ENCODE data around the gene TXNL4A. TPM values are rescaled to one million over a fixed set of nuclear protein-coding genes. Genes with fewer than 3 reads are reported as not detected.
A peak's percentile ranks its signal among the peaks of the same experiment; 100 is the strongest.

The TXNL4A gene
- total RNA-seq (100 to 1,000 TPM in 1 of 10 donors, 10 to 100 TPM in 9; 63.3 to 115 (median 87.2) TPM), polyA plus RNA-seq (100 to 1,000 TPM; 115 to 144 TPM)
- long read RNA-seq, donor 1, transcript TXNL4A-202 (4 exons, 803 nt), result minor isoform, 7 of 58 reads
- long read RNA-seq, donor 1, transcript TXNL4A-201 (3 exons, 3,504 nt), result major isoform, 41 of 58 reads
- long read RNA-seq, donor 1, partial matches to known transcripts, result 1 of 58 reads
- long read RNA-seq, donor 1, other reads (novel, unspliced or antisense), result 7 of 58 reads
- long read RNA-seq, donor 2, transcript TXNL4A-201 (3 exons, 3,504 nt), result major isoform, 36 of 53 reads
- long read RNA-seq, donor 2, transcript TXNL4A-202 (4 exons, 803 nt), result minor isoform, 7 of 53 reads
- long read RNA-seq, donor 2, partial matches to known transcripts, result 1 of 53 reads
- long read RNA-seq, donor 2, other reads (novel, unspliced or antisense), result 4 of 53 reads
- long read RNA-seq, donor 3, result 0 reads

- TF ChIP-seq, protein P1, sequence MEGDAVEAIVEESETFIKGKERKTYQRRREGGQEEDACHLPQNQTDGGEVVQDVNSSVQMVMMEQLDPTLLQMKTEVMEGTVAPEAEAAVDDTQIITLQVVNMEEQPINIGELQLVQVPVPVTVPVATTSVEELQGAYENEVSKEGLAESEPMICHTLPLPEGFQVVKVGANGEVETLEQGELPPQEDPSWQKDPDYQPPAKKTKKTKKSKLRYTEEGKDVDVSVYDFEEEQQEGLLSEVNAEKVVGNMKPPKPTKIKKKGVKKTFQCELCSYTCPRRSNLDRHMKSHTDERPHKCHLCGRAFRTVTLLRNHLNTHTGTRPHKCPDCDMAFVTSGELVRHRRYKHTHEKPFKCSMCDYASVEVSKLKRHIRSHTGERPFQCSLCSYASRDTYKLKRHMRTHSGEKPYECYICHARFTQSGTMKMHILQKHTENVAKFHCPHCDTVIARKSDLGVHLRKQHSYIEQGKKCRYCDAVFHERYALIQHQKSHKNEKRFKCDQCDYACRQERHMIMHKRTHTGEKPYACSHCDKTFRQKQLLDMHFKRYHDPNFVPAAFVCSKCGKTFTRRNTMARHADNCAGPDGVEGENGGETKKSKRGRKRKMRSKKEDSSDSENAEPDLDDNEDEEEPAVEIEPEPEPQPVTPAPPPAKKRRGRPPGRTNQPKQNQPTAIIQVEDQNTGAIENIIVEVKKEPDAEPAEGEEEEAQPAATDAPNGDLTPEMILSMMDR (IDR thresholded peaks at IDR 0.05), result no peak
- ATAC-seq, result peak; percentile 98 to 99 (median 98)
- H3K36me3 ChIP-seq, result peaks cover 0 to 21% (median 5%) of the 10 kb centered on the region in 9 donors
- peak; percentile 86 to 88 for DNase-seq
- H3K27me3 ChIP-seq, result no peaks in the 10 kb centered on the region
- H3K9me3 ChIP-seq, result no peaks in the 10 kb centered on the region
- H3K4me1 ChIP-seq, result peaks cover 9 to 35% (median 25%) of the 10 kb centered on the region in 9 donors
- WGBS, 2 donors, result 0% methylated on average over 68 to 71 of the region's 71 CpGs
- intact Hi-C loops (cut with DNase I), result loop anchor here in 5 of 10 donors (2.0 to 10.0 kb wide), 5 partner anchors 36 to 46 kb away; partner anchors contain the start of genes RBFA (in 4 of the 5) and SLC66A2 (in 2 of the 5)
- H3K4me3 ChIP-seq, result peak within 1 kb of the TSS; percentile 70 to 98 (median 93)
- peak within 1 kb of the TSS; percentile 92 to 99 (median 96) for H3K27ac ChIP-seq
Observed at GRCh38 chr18:79988451-79989194, at the start of gene TXNL4A. TSS of gene TXNL4A (minus strand) at chr18:79988563. CDS start at chr18:79988392, 171 bp downstream.

DNA sequence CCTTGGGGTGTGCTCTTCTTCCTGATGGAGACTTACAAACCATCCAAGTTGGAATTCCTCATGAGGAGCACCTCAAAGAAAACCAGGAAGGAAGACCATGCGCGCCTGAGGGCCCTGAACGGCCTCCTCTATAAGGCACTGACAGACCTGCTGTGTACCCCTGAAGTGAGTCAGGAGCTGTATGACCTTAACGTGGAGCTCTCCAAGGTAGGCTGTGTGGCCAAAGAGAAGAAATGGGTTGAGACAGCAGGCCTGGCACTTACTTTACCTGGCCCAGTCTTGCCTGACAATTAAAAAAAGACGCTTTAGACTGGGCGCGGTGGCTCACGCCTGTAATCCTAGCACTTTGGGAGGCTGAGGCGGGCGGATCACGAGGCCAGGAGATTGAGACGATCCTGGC lies 48.9 kb upstream of the TXNL4A start:
- intact Hi-C loops (cut with DNase I), result loop anchor here in 6 of 10 donors (5.0 to 10.0 kb wide), 8 partner anchors 52 to 108 kb away; partner anchors contain the start of genes ADNP2 (in 2 of the 6), SLC66A2 (in 1 of the 6) and TXNL4A (in 1 of the 6)
- DNase-seq (no peak), ATAC-seq (no peak)
- Histone ChIP-seq H3K9me3 (no peaks in the 10 kb centered on the region), H3K4me3 (no peak overlapping the region), H3K27ac (no peak overlapping the region), H3K4me1 (peaks cover 5 to 24% (median 11%) of the 10 kb centered on the region in 9 donors), H3K27me3 (no peaks in the 10 kb centered on the region), H3K36me3 (peaks cover 0 to 45% (median 10%) of the 10 kb centered on the region in 9 donors)
- TF ChIP-seq, protein P1 (IDR thresholded peaks at IDR 0.05), result no peak
- 96% methylated on average over 12 of the region's 12 CpGs for WGBS, 2 donors

DNA sequence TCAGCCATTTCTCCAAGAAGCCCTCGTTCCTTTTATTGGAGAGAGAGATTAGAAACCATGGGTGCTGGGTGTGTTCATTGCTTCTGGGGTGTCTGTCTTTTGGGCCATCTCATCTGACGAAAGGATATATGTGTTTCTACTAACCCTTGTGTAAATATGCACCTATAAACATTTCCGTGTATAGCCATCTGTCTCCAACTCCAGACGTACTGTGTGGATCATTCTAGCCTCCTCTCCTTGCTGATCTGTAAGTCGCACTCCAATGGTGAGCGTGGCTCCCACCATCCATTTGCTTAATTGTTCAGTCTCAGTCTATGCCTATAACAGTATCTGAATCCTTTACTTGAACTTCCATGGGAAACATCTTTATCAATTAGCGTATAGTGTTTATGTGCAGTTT lies 47.6 kb upstream of the TXNL4A start:
- intact Hi-C loops (cut with DNase I), result loop anchor here in 6 of 10 donors (2.0 to 10.0 kb wide), 10 partner anchors 47 to 109 kb away; partner anchors contain the start of genes ADNP2 (in 2 of the 6), TXNL4A (in 2 of the 6) and SLC66A2 (in 1 of the 6)
- TF ChIP-seq, protein P1 (IDR thresholded peaks at IDR 0.05), result no peak
- H3K27me3 ChIP-seq, result no peaks in the 10 kb centered on the region
- H3K4me3 ChIP-seq, result no peak overlapping the region
- ATAC-seq (no peak), DNase-seq (no peak)
- H3K27ac ChIP-seq, result no peak overlapping the region
- H3K9me3 ChIP-seq, result no peaks in the 10 kb centered on the region
- peaks cover 0 to 35% (median 3%) of the 10 kb centered on the region in 9 donors for H3K36me3 ChIP-seq
- 92 to 93% methylated on average over 7 of the region's 7 CpGs for WGBS, 2 donors
- H3K4me1 ChIP-seq, result peaks cover 5 to 24% (median 11%) of the 10 kb centered on the region in 9 donors

All from heart right ventricle (tissue), 16 donors.